GM12878 (cell line): ENCODE measurements around the gene FAM227A. TPM values are rescaled to one million over a fixed set of nuclear protein-coding genes. Genes with fewer than 3 reads are reported as not detected.

Source experiments
- ATAC-seq: fragments of 200-7000 bp; cut with Tn5 transposase; 3 replicates; pipeline ENCODE4 v1.9.1; 2020; ENCODE audit warnings: mild to moderate bottlenecking, moderate library complexity
- BruUV-seq: library from RNA; stranded (reverse); fragments of 400-500 nt; replicated peaks from 2 replicates; lab custom pipeline; 2021; lab: Mats Ljungman, UMichigan
- CTCF ChIA-PET: fragments of 300-600 bp; sonication (Branson Sonifier 250); formaldehyde crosslinking; extraction: SDS; loops from one replicate; lab custom pipeline; 2021; ENCODE audit warnings: inconsistent platforms; lab: Yijun Ruan, JAX
- POLR2A ChIA-PET: fragments of 350-600 bp; formaldehyde crosslinking; extraction: SDS; loops from one replicate; lab custom pipeline; 2021; ENCODE audit warnings: inconsistent platforms; lab: Charles Lee
- RAD21 ChIA-PET: fragments of 300-600 bp; sonication (Branson Sonifier 250); formaldehyde crosslinking; loops from one replicate; lab custom pipeline; 2023; ENCODE audit warnings: antibody characterized with exemption; ENCODE audit not compliant: unreplicated experiment; lab: Charles Lee
- SMC1A ChIA-PET: fragments of 300-600 bp; sonication (Branson Sonifier 250); formaldehyde crosslinking; loops from one replicate; lab custom pipeline; 2023; ENCODE audit not compliant: unreplicated experiment, uncharacterized antibody; lab: Charles Lee
- DNase-seq: peaks from one replicate; pipeline ENCODE4 v3.0.0-alpha.2; 2011; ENCODE audit warnings: low read depth, low spot score
- FAIRE-seq: peaks from 3 replicates; lab custom pipeline; 2011; peaks lifted over from hg19 to GRCh38; lab: Jason Lieb, UNC
- H2AFZ ChIP-seq: 2 replicates; pipeline ENCODE4 v1.6.0; 2011; ENCODE audit warnings: low read depth, low read length, control low read depth; ENCODE audit not compliant: control insufficient read depth
- H3K27ac ChIP-seq: 2 replicates; pipeline ENCODE4 v1.5.1; 2011; ENCODE audit warnings: control low read depth; ENCODE audit not compliant: control insufficient read depth, insufficient read depth
- H3K27me3 ChIP-seq, 2 experiments: replicated peaks in 1 of 2; 2 replicates each; pipeline versions ENCODE4 v1.6.0 to v1.6.1; 2011; ENCODE audit warnings: low read length in 1 of 2; ENCODE audit not compliant: control insufficient read depth in 2 of 2, insufficient read depth in 2 of 2
- H3K36me3 ChIP-seq, 2 experiments: 2 replicates each; pipeline ENCODE4 v1.5.1; 2011; ENCODE audit warnings: low read length in 1 of 2; ENCODE audit not compliant: control insufficient read depth in 2 of 2, insufficient read depth in 2 of 2
- H3K4me1 ChIP-seq: 2 replicates; pipeline ENCODE4 v1.6.1; 2011; ENCODE audit warnings: mild to moderate bottlenecking, low read length, moderate library complexity, mixed read lengths; ENCODE audit not compliant: control insufficient read depth, insufficient read depth
- H3K4me2 ChIP-seq: 2 replicates; pipeline ENCODE4 v1.6.0; 2011; ENCODE audit warnings: control low read depth; ENCODE audit not compliant: control insufficient read depth, insufficient read depth
- H3K4me3 ChIP-seq: fragments of 200-600 bp; sonication (generic); 2 replicates; pipeline ENCODE4 v1.5.1; 2016
- H3K79me2 ChIP-seq: 2 replicates; pipeline ENCODE4 v1.6.0; 2011; ENCODE audit warnings: low read length; ENCODE audit not compliant: control insufficient read depth, insufficient read depth
- H3K9ac ChIP-seq: 2 replicates; pipeline ENCODE4 v1.8.0; 2011; ENCODE audit warnings: low read length, control low read depth, mixed read lengths; ENCODE audit not compliant: control insufficient read depth, insufficient read depth
- H3K9me3 ChIP-seq: replicated peaks from 3 replicates; pipeline ENCODE4 v1.5.1; 2011; ENCODE audit warnings: mild to moderate bottlenecking, low read length; ENCODE audit not compliant: control insufficient read depth, insufficient read depth
- H4K20me1 ChIP-seq: 2 replicates; pipeline ENCODE4 v1.6.0; 2011; ENCODE audit not compliant: control insufficient read depth, insufficient read depth
- CBX5 ChIP-seq: sonication (generic); IDR thresholded peaks from 2 replicates; pipeline ENCODE4 v1.6.1; 2016; ENCODE audit warnings: low read depth, moderate library complexity, mild to moderate bottlenecking, inconsistent platforms
- CHD2 ChIP-seq: IDR thresholded peaks from 2 replicates; pipeline ENCODE4 v1.6.1; 2011; ENCODE audit warnings: low read depth, low read length, improper control_type of control experiment, borderline replicate concordance
- HDAC6 ChIP-seq: fragments of 200-600 bp; sonication (generic); IDR thresholded peaks from one replicate; pipeline ENCODE4 v1.8.0; 2017; ENCODE audit warnings: antibody characterized with exemption; ENCODE audit not compliant: unreplicated experiment
- IKZF2 ChIP-seq, 2 experiments: fragments of 450-650 bp; IDR thresholded peaks; 2 replicates each; pipeline ENCODE4 v1.6.1; 2017; ENCODE audit warnings: mild to moderate bottlenecking in 2 of 2, moderate library complexity in 2 of 2
- IRF5 ChIP-seq: fragments of 450-650 bp; IDR thresholded peaks from 2 replicates; pipeline ENCODE4 v1.6.1; 2017; ENCODE audit warnings: borderline replicate concordance
- MEF2B ChIP-seq: fragments of 450-650 bp; IDR thresholded peaks from 2 replicates; pipeline ENCODE4 v1.6.1; 2018; ENCODE audit warnings: mild to moderate bottlenecking, moderate library complexity; ENCODE audit not compliant: partially characterized antibody, poor library complexity, severe bottlenecking
- NFXL1 ChIP-seq: fragments of 450-650 bp; IDR thresholded peaks from 2 replicates; pipeline ENCODE4 v1.6.1; 2017; ENCODE audit warnings: antibody characterized with exemption, mild to moderate bottlenecking, borderline replicate concordance
- NFYA ChIP-seq: IDR thresholded peaks from 2 replicates; pipeline ENCODE4 v1.6.1; 2011; ENCODE audit warnings: low read depth, mild to moderate bottlenecking, low read length, improper control_type of control experiment, borderline replicate concordance
- NFYB ChIP-seq: IDR thresholded peaks from 2 replicates; pipeline ENCODE4 v1.6.1; 2011; ENCODE audit warnings: low read depth, mild to moderate bottlenecking, low read length, improper control_type of control experiment, moderate library complexity; ENCODE audit not compliant: insufficient read depth
- PAX8 ChIP-seq: fragments of 450-650 bp; IDR thresholded peaks from 2 replicates; pipeline ENCODE4 v1.6.1; 2017; ENCODE audit warnings: mild to moderate bottlenecking, moderate library complexity
- SMAD1 ChIP-seq: fragments of 450-650 bp; IDR thresholded peaks from 2 replicates; pipeline ENCODE4 v1.6.1; 2018; ENCODE audit warnings: mild to moderate bottlenecking, low read depth; ENCODE audit not compliant: partially characterized antibody
- SMAD5 ChIP-seq: IDR thresholded peaks from 2 replicates; pipeline ENCODE4 v1.6.1; 2016; ENCODE audit warnings: antibody characterized with exemption, low read depth
- STAT1 ChIP-seq: fragments of 450-650 bp; conservative IDR thresholded peaks from 2 replicates; pipeline ENCODE4 v1.6.1; 2014; ENCODE audit warnings: antibody characterized with exemption, mild to moderate bottlenecking
- SUZ12 ChIP-seq: fragments of 200-600 bp; sonication (generic); IDR thresholded peaks from one replicate; pipeline ENCODE4 v1.6.1; 2018; ENCODE audit warnings: antibody characterized with exemption, mild to moderate bottlenecking; ENCODE audit not compliant: unreplicated experiment
- WGBS: methylation state at CpG from one replicate; pipeline ENCODE4 v1.1.6; 2016; ENCODE audit warnings: low lambda C conversion rate; ENCODE audit not compliant: insufficient replicate concordance, insufficient coverage; ENCODE audit errors: missing lambda C conversion rate; 5-methylcytosine and 5-hydroxymethylcytosine counted together
- in situ Hi-C: fragments of 300-500 bp; cut with MboI; formaldehyde crosslinking; loops from 9 replicates; pipeline ENCODE4 v1.14.3; 2018; ENCODE audit warnings: mixed read lengths
- intact Hi-C: fragments of 100-400 bp; cut with micrococcal nuclease; formaldehyde crosslinking; loops from one replicate; pipeline ENCODE4 v1.14.2; 2022; ENCODE audit not compliant: unreplicated experiment
- polyA plus RNA-seq, 11 experiments: library from polyadenylated mRNA; depleted of rRNA in 4 of 11; unstranded in 6 of 11; stranded (reverse) in 5 of 11; fragments of >200 nt; fragmentation: Nextera tagmentation in 4 of 11; fragmentation: Illumina TruSeq in 1 of 11; extraction: Ambion mirVana in 4 of 11; extraction: Trizol in 1 of 11; gene quantifications; 1 replicate in 1 of 11; 2 replicates in 10 of 11; pipeline versions ENCODE4 v1.2.1 to v1.2.3, GENCODE V29; 2011 to 2016; ENCODE audit warnings: inconsistent platforms in 2 of 11, missing spikeins in 2 of 11, low read depth in 1 of 11
- total RNA-seq, 4 experiments: library from RNA; depleted of rRNA in 3 of 4; stranded (reverse); fragments of >200 nt in 3 of 4; fragmentation: Illumina TruSeq in 1 of 4; extraction: Trizol in 1 of 4; gene quantifications; 2 replicates each; pipeline versions ENCODE4 v1.2.1 to v1.2.3, GENCODE V29; 2013 to 2021
- TF ChIP-seq, protein P1 (sequence below): fragments of 150-350 bp; IDR thresholded peaks from 2 replicates; pipeline ENCODE4 v1.6.1; 2016; ENCODE audit warnings: low read depth, low read length
- TF ChIP-seq, protein P2 (sequence below): fragments of 450-650 bp; IDR thresholded peaks from 2 replicates; pipeline ENCODE4 v1.6.1; 2014; ENCODE audit warnings: mild to moderate bottlenecking

Gene FAM227A
- total and polyA plus RNA-seq, 10 of the 15 experiments (the other 5 are each of a cell fraction or from before 2014, with no cell fraction given): 0.02 to 0.59 (median 0.25) TPM

DNA sequence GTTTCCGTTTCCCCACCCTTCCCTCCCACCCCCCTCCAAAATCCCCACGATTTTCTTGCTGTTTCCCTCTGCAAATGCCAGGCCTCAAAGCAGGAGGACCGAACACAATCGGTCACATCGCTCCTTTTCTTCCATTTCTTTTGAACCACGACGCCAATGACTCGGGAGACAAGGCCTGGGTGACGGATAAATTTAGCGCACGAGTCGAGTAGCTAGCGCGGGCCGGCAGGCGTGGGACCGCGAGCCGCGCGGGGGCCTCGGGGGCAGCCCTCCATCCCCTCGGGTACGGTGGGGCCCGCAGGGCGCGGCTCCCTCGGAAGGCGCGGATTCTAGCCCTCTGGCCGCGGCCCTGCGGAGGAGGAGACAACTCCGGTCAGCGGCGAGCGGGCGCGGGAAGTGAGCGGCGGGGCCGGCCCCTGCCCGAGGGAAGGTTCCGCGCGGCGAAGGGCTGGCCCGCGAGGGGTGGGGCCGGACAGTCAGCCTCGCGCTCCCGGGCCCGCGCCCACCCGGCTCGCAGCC is 44.1 kb upstream of the FAM227A start:
- peak overlapping the region; percentile 89 for H3K27ac ChIP-seq
- no peaks in the 10 kb centered on the region for H3K9me3 ChIP-seq
- H3K79me2 ChIP-seq: peaks cover 50% of the 10 kb centered on the region
- peak overlapping the region; percentile 83 for H3K4me2 ChIP-seq
- H3K4me1 ChIP-seq: peaks cover 12% of the 10 kb centered on the region
- no peaks in the 10 kb centered on the region for H3K27me3 ChIP-seq
- intact Hi-C loops: loop anchor here (10.0 kb wide), 1 partner anchor 196 kb away; the partner anchor contains the start of gene DDX17
- POLR2A ChIA-PET: interaction anchor here (1.0 to 5.9 kb wide), 3 partner anchors 7 to 17 kb away, joined by 4 to 43 read pairs (median 39); partner anchors contain the start of gene TOMM22
- peak overlapping the region; percentile 90 for H3K9ac ChIP-seq
- peak overlapping the region; percentile 86 for H3K4me3 ChIP-seq
- WGBS: under 1% methylated on average over 34 of the region's 57 CpGs
- no peak for DNase-seq
- peak; percentile 32 for ATAC-seq
- H4K20me1 ChIP-seq: no peaks in the 10 kb centered on the region
- no peak for FAIRE-seq
- H3K36me3 ChIP-seq: 0 out of 4 replicates have a peak, but pooled peaks cover 0 to 7% of the 10 kb centered on the region in 2 experiments
- H2AFZ ChIP-seq: peak overlapping the region; percentile 79
- in situ Hi-C loops: no loop called here
- SMC1A ChIA-PET: interaction anchor here (1.3 to 7.6 kb wide), 5 partner anchors 8 to 52 kb away, joined by 5 to 54 read pairs (median 11); partner anchors contain the start of genes CBY1, FAM227A, GTPBP1 and TOMM22
- RAD21 ChIA-PET: interaction anchor here (1.4 to 1.8 kb wide), 2 partner anchors 14 to 19 kb away, joined by 3 to 12 read pairs; partner anchors contain the start of gene TOMM22
- BruUV-seq: no TSS peak
- CTCF ChIA-PET: interaction anchor here (4.4 kb wide), 1 partner anchor 17 kb away, joined by 45 read pairs; the partner anchor contains the start of gene TOMM22
- TF ChIP-seq MEF2B: no peak
- TF ChIP-seq SMAD5: no peak; the same call in 1 of the 2 replicates
- TF ChIP-seq, protein P1, sequence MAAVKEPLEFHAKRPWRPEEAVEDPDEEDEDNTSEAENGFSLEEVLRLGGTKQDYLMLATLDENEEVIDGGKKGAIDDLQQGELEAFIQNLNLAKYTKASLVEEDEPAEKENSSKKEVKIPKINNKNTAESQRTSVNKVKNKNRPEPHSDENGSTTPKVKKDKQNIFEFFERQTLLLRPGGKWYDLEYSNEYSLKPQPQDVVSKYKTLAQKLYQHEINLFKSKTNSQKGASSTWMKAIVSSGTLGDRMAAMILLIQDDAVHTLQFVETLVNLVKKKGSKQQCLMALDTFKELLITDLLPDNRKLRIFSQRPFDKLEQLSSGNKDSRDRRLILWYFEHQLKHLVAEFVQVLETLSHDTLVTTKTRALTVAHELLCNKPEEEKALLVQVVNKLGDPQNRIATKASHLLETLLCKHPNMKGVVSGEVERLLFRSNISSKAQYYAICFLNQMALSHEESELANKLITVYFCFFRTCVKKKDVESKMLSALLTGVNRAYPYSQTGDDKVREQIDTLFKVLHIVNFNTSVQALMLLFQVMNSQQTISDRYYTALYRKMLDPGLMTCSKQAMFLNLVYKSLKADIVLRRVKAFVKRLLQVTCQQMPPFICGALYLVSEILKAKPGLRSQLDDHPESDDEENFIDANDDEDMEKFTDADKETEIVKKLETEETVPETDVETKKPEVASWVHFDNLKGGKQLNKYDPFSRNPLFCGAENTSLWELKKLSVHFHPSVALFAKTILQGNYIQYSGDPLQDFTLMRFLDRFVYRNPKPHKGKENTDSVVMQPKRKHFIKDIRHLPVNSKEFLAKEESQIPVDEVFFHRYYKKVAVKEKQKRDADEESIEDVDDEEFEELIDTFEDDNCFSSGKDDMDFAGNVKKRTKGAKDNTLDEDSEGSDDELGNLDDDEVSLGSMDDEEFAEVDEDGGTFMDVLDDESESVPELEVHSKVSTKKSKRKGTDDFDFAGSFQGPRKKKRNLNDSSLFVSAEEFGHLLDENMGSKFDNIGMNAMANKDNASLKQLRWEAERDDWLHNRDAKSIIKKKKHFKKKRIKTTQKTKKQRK: no peak
- TF ChIP-seq CHD2: no peak
- TF ChIP-seq, protein P2, sequence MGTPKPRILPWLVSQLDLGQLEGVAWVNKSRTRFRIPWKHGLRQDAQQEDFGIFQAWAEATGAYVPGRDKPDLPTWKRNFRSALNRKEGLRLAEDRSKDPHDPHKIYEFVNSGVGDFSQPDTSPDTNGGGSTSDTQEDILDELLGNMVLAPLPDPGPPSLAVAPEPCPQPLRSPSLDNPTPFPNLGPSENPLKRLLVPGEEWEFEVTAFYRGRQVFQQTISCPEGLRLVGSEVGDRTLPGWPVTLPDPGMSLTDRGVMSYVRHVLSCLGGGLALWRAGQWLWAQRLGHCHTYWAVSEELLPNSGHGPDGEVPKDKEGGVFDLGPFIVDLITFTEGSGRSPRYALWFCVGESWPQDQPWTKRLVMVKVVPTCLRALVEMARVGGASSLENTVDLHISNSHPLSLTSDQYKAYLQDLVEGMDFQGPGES: no peak
- TF ChIP-seq NFYB: no peak
- no peak for TF ChIP-seq NFXL1
- TF ChIP-seq CBX5: no peak
- TF ChIP-seq HDAC6: no peak
- no peak for TF ChIP-seq PAX8
- no peak for TF ChIP-seq SUZ12
- TF ChIP-seq STAT1: no peak
- TF ChIP-seq IRF5: no peak
- TF ChIP-seq SMAD1: no peak
- TF ChIP-seq NFYA: no peak
- no peak for TF ChIP-seq IKZF2 (IDR thresholded peaks at IDR 0.05)
